ENCODE results near the gene ME2. TPM values are rescaled to one million over a fixed set of nuclear protein-coding genes. Genes with fewer than 3 reads are reported as not detected.
A peak's percentile ranks its signal among the peaks of the same experiment; 100 is the strongest.
"Not testable (repeated sequence)": the region's sequence is repeated elsewhere in the genome, so short reads cannot be mapped to it uniquely, and the experiment has no call there.

ME2 gene
- total and polyA plus RNA-seq, 9 of the 15 experiments (the other 6 are each of a cell fraction or from before 2014, with no cell fraction given): 12.3 to 54.4 (median 36.2) TPM

- Histone ChIP-seq H3K9me3 (replicated peaks; ENCODE audit: control insufficient read depth, insufficient read depth, low read depth, low read length) (no peaks in the 10 kb centered on the region), H3K79me2 (ENCODE audit: control insufficient read depth, insufficient read depth, low read length) (peaks cover 43% of the 10 kb centered on the region), H3K9ac (ENCODE audit: insufficient read depth in 1 of 2, low read depth in 2 of 2, low read length in 2 of 2) (peak overlapping the region in 1 of 2 experiments; percentile 78; a peak in 2 of 4 replicates), H3K27ac (ENCODE audit: extremely low read depth, low read depth, low read length) (peak overlapping the region; percentile 77), H3K4me2 (ENCODE audit: insufficient read depth, low read length) (peak overlapping the region; percentile 87), H3K4me3 (peak overlapping the region; percentile 74), H4K20me1 (replicated peaks; ENCODE audit: control insufficient read depth, insufficient read depth, low read length) (no peaks in the 10 kb centered on the region), H3K36me3 (ENCODE audit: control insufficient read depth, insufficient read depth, low read length) (no peaks in the 10 kb centered on the region), H3K9me1 (ENCODE audit: control insufficient read depth, insufficient read depth, low read length) (no peaks in the 10 kb centered on the region), H3K27me3 (ENCODE audit: control insufficient read depth in 2 of 2, insufficient read depth in 2 of 2, low read length in 2 of 2) (no peaks in the 10 kb centered on the region), H3K4me1 (replicated peaks in 1 of 2; ENCODE audit: control insufficient read depth in 2 of 2, insufficient read depth in 2 of 2, low read length in 2 of 2) (peaks cover 3 to 4% of the 10 kb centered on the region in 2 experiments; a peak in 3 of 5 replicates), H2AFZ (ENCODE audit: low read depth, low read length) (peak overlapping the region; percentile 85)
- TF ChIP-seq HMBOX1 (IDR thresholded peaks at IDR 0.05): peak; percentile 64; the same call in 1 of the 2 replicates
- no peak for TF ChIP-seq CHD4 (IDR thresholded peaks at IDR 0.05; ENCODE audit: insufficient read depth, insufficient replicate concordance, low read depth, low read length, poor library complexity, severe bottlenecking)
- TF ChIP-seq PBX2 (CRISPR knock-in tag; IDR thresholded peaks at IDR 0.05; ENCODE audit: low read depth): no peak
- TF ChIP-seq PBX2 (tag; conservative IDR thresholded peaks at IDR 0.05; ENCODE audit: low read depth): no peak
- intact Hi-C loops (cut with micrococcal nuclease): no loop called here
- 0% methylated on average over 6 of the region's 6 CpGs for WGBS (ENCODE audit: insufficient coverage, low coverage, missing lambda C conversion rate)
- FAIRE-seq (no peak), ATAC-seq (no peak), DNase-seq (ENCODE audit: extremely low read depth in 1 of 4, low spot score in 3 of 4) (peak in 1 of 4 experiments; percentile 20)
- CTCF ChIA-PET (ENCODE audit: low intra/inter-chr PET ratio): no interaction called here
- POLR2A ChIA-PET: interaction anchor here (0.7 kb wide), 1 partner anchor 11 kb away, joined by 3 read pairs; no protein-coding TSS in a partner anchor
- in situ Hi-C loops (cut with MboI): no loop called here
- TSS peak; percentile 58 for BruUV-seq (replicated peaks)
Observed at GRCh38 chr18:50880119-50880465, 1.2 kb downstream of the ME2 start.

GRCh38 chr18:50880944-50881343 is 2.0 kb downstream of the ME2 start:
- ATAC-seq; H3K4me2 ChIP-seq (ENCODE audit: insufficient read depth, low read length); H3K4me3 ChIP-seq; H3K4me1 ChIP-seq (replicated peaks in 1 of 2; ENCODE audit: control insufficient read depth in 2 of 2, insufficient read depth in 2 of 2, low read length in 2 of 2); H3K9me1 ChIP-seq (ENCODE audit: control insufficient read depth, insufficient read depth, low read length); H3K9ac ChIP-seq (ENCODE audit: insufficient read depth in 1 of 2, low read depth in 2 of 2, low read length in 2 of 2); H3K36me3 ChIP-seq (ENCODE audit: control insufficient read depth, insufficient read depth, low read length); H4K20me1 ChIP-seq (replicated peaks; ENCODE audit: control insufficient read depth, insufficient read depth, low read length); POLR2A ChIA-PET; H3K27me3 ChIP-seq (ENCODE audit: control insufficient read depth in 2 of 2, insufficient read depth in 2 of 2, low read length in 2 of 2); H2AFZ ChIP-seq (ENCODE audit: low read depth, low read length); intact Hi-C loops (cut with micrococcal nuclease); BruUV-seq (replicated peaks); H3K9me3 ChIP-seq (replicated peaks; ENCODE audit: control insufficient read depth, insufficient read depth, low read depth, low read length); H3K27ac ChIP-seq (ENCODE audit: extremely low read depth, low read depth, low read length); CTCF ChIA-PET (ENCODE audit: low intra/inter-chr PET ratio); in situ Hi-C loops (cut with MboI): not testable (repeated sequence)
- FAIRE-seq: peak; percentile 40
- 73% methylated on average over 9 of the region's 9 CpGs for WGBS (ENCODE audit: insufficient coverage, low coverage, missing lambda C conversion rate)
- DNase-seq (ENCODE audit: extremely low read depth in 1 of 4, low spot score in 3 of 4): peak in 1 of 4 experiments; percentile 9
- peaks cover 45% of the 10 kb centered on the region for H3K79me2 ChIP-seq (ENCODE audit: control insufficient read depth, insufficient read depth, low read length)

Measured in K562 (cell line).